HepG2 (cell line): ENCODE results near the gene ADCY9. TPM values are rescaled to one million over a fixed set of nuclear protein-coding genes. Genes with fewer than 3 reads are reported as not detected.

Experiments
- FOXK1 ChIP-seq: sonication (generic); formaldehyde crosslinking; IDR thresholded peaks from 2 replicates; pipeline ENCODE4 v1.4.0; 2020; ENCODE audit warnings: low read depth, missing genetic modification reagents, borderline replicate concordance
- HMG20A ChIP-seq: IDR thresholded peaks from 2 replicates; pipeline ENCODE4 v1.6.1; 2016; ENCODE audit warnings: borderline replicate concordance
- HNRNPUL1 ChIP-seq: fragments of 200-400 bp; formaldehyde crosslinking; IDR thresholded peaks from 2 replicates; pipeline ENCODE4 v1.6.1; 2017; ENCODE audit warnings: low read depth, mild to moderate bottlenecking, low read length, moderate library complexity
- SALL1 ChIP-seq: sonication (generic); formaldehyde crosslinking; IDR thresholded peaks from 2 replicates; pipeline ENCODE4 v1.8.0; 2022; ENCODE audit warnings: mild to moderate bottlenecking, missing genetic modification reagents
- ZBTB40 ChIP-seq, 2 experiments: fragments of 450-650 bp in 1 of 2; sonication (generic) in 1 of 2; formaldehyde crosslinking in 1 of 2; IDR thresholded peaks; 2 replicates each; pipeline versions ENCODE4 v1.6.1 to v1.8.0; 2016 to 2022; ENCODE audit warnings: antibody characterized with exemption in 1 of 2, mild to moderate bottlenecking in 1 of 2, missing genetic modification reagents in 1 of 2
- ZMAT3 ChIP-seq: sonication (generic); formaldehyde crosslinking; conservative IDR thresholded peaks from 2 replicates; pipeline ENCODE4 v1.7.0; 2021; ENCODE audit warnings: missing genetic modification reagents
- ZNF235 ChIP-seq: sonication (generic); formaldehyde crosslinking; IDR thresholded peaks from 2 replicates; pipeline ENCODE4 v1.8.1; 2023; ENCODE audit warnings: mild to moderate bottlenecking, missing genetic modification reagents, borderline replicate concordance
- ZNF280B ChIP-seq: sonication (generic); formaldehyde crosslinking; IDR thresholded peaks from 2 replicates; pipeline ENCODE4 v1.5.0; 2020; ENCODE audit warnings: missing genetic modification reagents, mild to moderate bottlenecking, borderline replicate concordance
- polyA plus RNA-seq, 8 experiments: library from polyadenylated mRNA; depleted of rRNA in 3 of 8; stranded (reverse) in 7 of 8; unstranded in 1 of 8; fragments of >200 nt; fragmentation: Illumina TruSeq in 4 of 8; extraction: Trizol in 4 of 8; gene quantifications; 2 replicates each; pipeline versions ENCODE4 v1.2.1 to v1.2.3, GENCODE V29; 2011 to 2016; ENCODE audit warnings: low read depth in 4 of 8, missing spikeins in 1 of 8, mixed read lengths in 1 of 8; ENCODE audit not compliant: insufficient read depth in 1 of 8
- total RNA-seq, 5 experiments: library from RNA; depleted of rRNA; stranded (reverse); fragments of >200 nt; fragmentation: Illumina TruSeq; extraction: Trizol; gene quantifications; 2 replicates each; pipeline ENCODE4 v1.2.3, GENCODE V29; 2016; ENCODE audit warnings: low read depth in 1 of 5

The ADCY9 gene
- total and polyA plus RNA-seq, 2 of the 13 experiments (the other 11 are each of a cell fraction or from before 2014, with no cell fraction given): 11.2 to 13.9 TPM

- TF ChIP-seq ZBTB40 (IDR thresholded peaks at IDR 0.05) (no peak), ZBTB40 (CRISPR knock-in tag; IDR thresholded peaks at IDR 0.05) (0 out of 2 replicates have a peak, but pooled peaks have one; percentile 17), ZNF280B (CRISPR knock-in tag) (no peak), HMG20A (CRISPR knock-in tag) (peak; percentile 12; the same call in 1 of the 2 replicates), HNRNPUL1 (no peak), SALL1 (peak; percentile 84), ZNF235 (CRISPR knock-in tag) (no peak), FOXK1 (CRISPR knock-in tag) (no peak), ZMAT3 (CRISPR knock-in tag) (no peak)
Measured at GRCh38 chr16:4021070-4021779, 95.0 kb downstream of the ADCY9 start (continued).
